ENCODE data around the gene RAB34.
"Not testable (repeated sequence)": the region's sequence is repeated elsewhere in the genome, so short reads cannot be mapped to it uniquely, and the experiment has no call there.

RAB34 gene

GRCh38 chr17:28726627-28727491 is 9.2 kb upstream of the RAB34 start:
- peak; percentile 95 to 96 for DNase-seq
- H3K27ac ChIP-seq = peak overlapping the region; percentile 90 to 99
- peaks cover 4 to 44% (median 24%) of the 10 kb centered on the region in 4 donors for H3K4me1 ChIP-seq
- intact Hi-C loops (cut with DNase I; ENCODE audit: low total_unique reads) = loop anchor here (1.0 to 5.0 kb wide), 2 partner anchors 21 to 170 kb away; partner anchors contain the start of gene FLOT2
- peak overlapping the region; percentile 65 to 91 for H3K4me3 ChIP-seq
- H3K27me3 ChIP-seq = no peaks in the 10 kb centered on the region
- peaks cover 27 to 29% (median 27%) of the 10 kb centered on the region in 3 donors for H3K36me3 ChIP-seq
- H3K9me3 ChIP-seq = no peaks in the 10 kb centered on the region
- TF ChIP-seq, protein P1, sequence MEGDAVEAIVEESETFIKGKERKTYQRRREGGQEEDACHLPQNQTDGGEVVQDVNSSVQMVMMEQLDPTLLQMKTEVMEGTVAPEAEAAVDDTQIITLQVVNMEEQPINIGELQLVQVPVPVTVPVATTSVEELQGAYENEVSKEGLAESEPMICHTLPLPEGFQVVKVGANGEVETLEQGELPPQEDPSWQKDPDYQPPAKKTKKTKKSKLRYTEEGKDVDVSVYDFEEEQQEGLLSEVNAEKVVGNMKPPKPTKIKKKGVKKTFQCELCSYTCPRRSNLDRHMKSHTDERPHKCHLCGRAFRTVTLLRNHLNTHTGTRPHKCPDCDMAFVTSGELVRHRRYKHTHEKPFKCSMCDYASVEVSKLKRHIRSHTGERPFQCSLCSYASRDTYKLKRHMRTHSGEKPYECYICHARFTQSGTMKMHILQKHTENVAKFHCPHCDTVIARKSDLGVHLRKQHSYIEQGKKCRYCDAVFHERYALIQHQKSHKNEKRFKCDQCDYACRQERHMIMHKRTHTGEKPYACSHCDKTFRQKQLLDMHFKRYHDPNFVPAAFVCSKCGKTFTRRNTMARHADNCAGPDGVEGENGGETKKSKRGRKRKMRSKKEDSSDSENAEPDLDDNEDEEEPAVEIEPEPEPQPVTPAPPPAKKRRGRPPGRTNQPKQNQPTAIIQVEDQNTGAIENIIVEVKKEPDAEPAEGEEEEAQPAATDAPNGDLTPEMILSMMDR (IDR thresholded peaks at IDR 0.05) = peak; percentile 99 to 100

GRCh38 chr17:28726226-28726626 is 8.6 kb upstream of the RAB34 start, which contains the start of gene TLCD1:
Gene TLCD1 (minus strand): TSS chr17:28726233. CDS start chr17:28726097, 136 bp downstream.
- Histone ChIP-seq H3K4me1 (peaks cover 4 to 50% (median 30%) of the 10 kb centered on the region in 4 donors), H3K27me3 (no peaks in the 10 kb centered on the region), H3K9me3 (no peaks in the 10 kb centered on the region), H3K36me3 (peaks cover 32 to 34% (median 34%) of the 10 kb centered on the region in 3 donors), H3K4me3 (peak within 1 kb of the TSS; percentile 65 to 91), H3K27ac (peak within 1 kb of the TSS; percentile 90 to 99)
- peak; percentile 56 to 84 for DNase-seq
- intact Hi-C loops (cut with DNase I; ENCODE audit: low total_unique reads) = loop anchor here (5.0 kb wide), 1 partner anchor 171 kb away; the partner anchor contains the start of gene FLOT2
- TF ChIP-seq, protein P1 (IDR thresholded peaks at IDR 0.05) = no peak

- TF ChIP-seq, protein P1 (IDR thresholded peaks at IDR 0.05) = peak in 1 of 2 experiments; percentile 9
- peaks cover 4 to 55% (median 35%) of the 10 kb centered on the region in 4 donors for H3K4me1 ChIP-seq
- no peaks in the 10 kb centered on the region for H3K27me3 ChIP-seq
- H3K36me3 ChIP-seq = peaks cover 36 to 37% (median 37%) of the 10 kb centered on the region in 3 donors
- peak overlapping the region; percentile 65 to 91 for H3K4me3 ChIP-seq
- intact Hi-C loops (cut with DNase I; ENCODE audit: low total_unique reads) = loop anchor here (5.0 kb wide), 1 partner anchor 172 kb away; the partner anchor contains the start of gene FLOT2
- H3K9me3 ChIP-seq = no peaks in the 10 kb centered on the region
- peak overlapping the region; percentile 90 to 99 for H3K27ac ChIP-seq
- DNase-seq = peak; percentile 62 to 84
These were observed 8.1 kb upstream of the RAB34 start for GRCh38 chr17:28725660-28726225.

- Histone ChIP-seq H3K9me3 (no peaks in the 10 kb centered on the region), H3K27ac (peak overlapping the region; percentile 90 to 99), H3K36me3 (peaks cover 36 to 38% (median 37%) of the 10 kb centered on the region in 3 donors), H3K27me3 (no peaks in the 10 kb centered on the region), H3K4me1 (peaks cover 4 to 61% (median 40%) of the 10 kb centered on the region in 4 donors), H3K4me3 (peak overlapping the region; percentile 65 to 91)
- TF ChIP-seq, protein P1 (IDR thresholded peaks at IDR 0.05) = no peak
- intact Hi-C loops (cut with DNase I; ENCODE audit: low total_unique reads) = loop anchor here (5.0 kb wide), 1 partner anchor 172 kb away; the partner anchor contains the start of gene FLOT2
- no peak for DNase-seq
These were observed 7.5 kb upstream of the RAB34 start for GRCh38 chr17:28725166-28725659.

DNA sequence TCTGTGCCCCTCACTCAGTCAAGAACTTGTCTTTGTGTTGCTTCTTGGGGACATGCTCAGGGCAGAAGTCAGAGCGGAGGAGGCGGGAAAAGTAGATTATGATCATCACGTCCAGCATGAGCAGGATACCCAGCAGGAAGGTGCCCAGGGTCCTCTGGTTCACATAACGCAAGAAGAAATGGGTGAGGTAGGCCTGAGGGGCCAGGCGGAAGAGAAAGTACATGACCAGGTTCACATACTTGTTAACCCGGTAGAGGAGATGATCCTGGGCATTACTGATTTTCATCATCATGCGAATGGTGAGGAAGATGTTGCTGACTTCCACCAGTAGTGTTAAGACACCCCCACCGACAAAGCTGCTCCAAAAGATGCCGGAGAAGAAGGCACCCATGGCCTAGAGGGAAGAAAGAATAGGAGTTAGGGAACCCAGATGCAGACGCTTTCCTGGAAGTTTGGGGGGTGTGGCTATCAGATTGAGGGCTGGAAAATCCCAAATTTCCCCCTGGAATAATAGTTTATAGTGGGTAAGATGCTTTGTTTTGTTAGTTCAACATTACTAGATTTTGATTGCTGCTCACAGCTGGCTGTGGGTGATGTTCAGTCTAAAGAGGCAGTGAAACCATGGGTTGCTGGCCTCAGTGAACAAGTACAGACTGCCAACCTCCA is 7.0 kb upstream of the RAB34 start:
- peak overlapping the region; percentile 90 to 99 for H3K27ac ChIP-seq
- no peak overlapping the region for H3K4me3 ChIP-seq
- H3K4me1 ChIP-seq = peaks cover 4 to 61% (median 40%) of the 10 kb centered on the region in 4 donors
- intact Hi-C loops (cut with DNase I; ENCODE audit: low total_unique reads) = loop anchor here (5.0 kb wide), 1 partner anchor 173 kb away; the partner anchor contains the start of gene FLOT2
- H3K36me3 ChIP-seq = peaks cover 36 to 38% (median 37%) of the 10 kb centered on the region in 3 donors
- no peaks in the 10 kb centered on the region for H3K27me3 ChIP-seq
- no peaks in the 10 kb centered on the region for H3K9me3 ChIP-seq
- DNase-seq = no peak
- TF ChIP-seq, protein P1 (IDR thresholded peaks at IDR 0.05) = no peak

DNA sequence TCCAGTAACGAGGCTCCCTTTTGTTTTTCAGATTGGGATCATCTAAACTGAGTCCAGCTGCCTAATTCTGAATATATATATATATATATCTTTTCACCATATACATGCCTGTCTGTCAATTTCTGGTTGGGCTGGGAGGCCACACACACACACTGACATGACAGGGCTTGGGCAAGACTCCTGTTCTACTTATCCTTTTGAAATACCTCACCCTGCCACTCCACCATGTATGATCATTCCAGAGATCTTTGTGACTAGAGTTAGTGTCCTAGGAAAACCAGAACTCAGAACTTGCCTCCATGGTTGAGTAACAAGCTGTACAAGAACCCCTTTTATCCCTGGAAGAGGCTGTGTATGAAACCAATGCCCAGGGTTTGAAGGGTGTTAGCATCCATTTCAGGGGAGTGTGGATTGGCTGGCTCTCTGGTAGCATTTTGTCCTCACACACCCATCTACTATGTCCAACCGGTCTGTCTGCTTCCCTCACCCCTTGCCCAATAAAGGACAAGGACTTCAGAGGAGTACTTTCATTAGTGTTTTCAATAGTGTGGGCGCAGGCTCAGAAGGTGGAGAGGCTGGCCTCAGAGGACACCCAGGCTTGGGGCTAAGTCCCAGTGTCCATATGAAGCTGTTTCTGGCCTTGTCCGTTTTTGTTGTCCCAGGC is 6.3 kb upstream of the RAB34 start:
- intact Hi-C loops (cut with DNase I; ENCODE audit: low total_unique reads); H3K27me3 ChIP-seq; H3K4me3 ChIP-seq; H3K9me3 ChIP-seq; H3K27ac ChIP-seq; DNase-seq: not testable (repeated sequence)
- H3K4me1 ChIP-seq = peaks cover 4 to 59% (median 43%) of the 10 kb centered on the region in 4 donors
- H3K36me3 ChIP-seq = peaks cover 36 to 38% (median 37%) of the 10 kb centered on the region in 3 donors
